ENCODE measurements around the gene TRIP12. TPM values are rescaled to one million over a fixed set of nuclear protein-coding genes. Genes with fewer than 3 reads are reported as not detected.

TRIP12 gene
- total and polyA plus RNA-seq, 2 experiments from 2014 or later, result 21.5 to 133 TPM

- H3K36me3 ChIP-seq (ENCODE audit: insufficient read depth), result 0 out of 2 replicates have a peak, but pooled peaks cover 3% of the 10 kb centered on the region
Observed at GRCh38 chr2:229815342-229815741, 106.5 kb downstream of the TRIP12 start.

More at GRCh38 chr2:229815342-229815741, 106.5 kb downstream of the TRIP12 start:
- Histone ChIP-seq H4K20me1 (replicated peaks; ENCODE audit: insufficient read depth) (0 out of 2 replicates have a peak, but pooled peaks cover 4% of the 10 kb centered on the region), H3K4me1 (ENCODE audit: insufficient read depth) (no peaks in the 10 kb centered on the region; the same call in 1 of the 2 replicates), H2AFZ (no peak overlapping the region), H3K4me3 (no peak overlapping the region), H3K4me2 (no peak overlapping the region), H3K27me3 (ENCODE audit: insufficient read depth) (no peaks in the 10 kb centered on the region), H3K79me2 (replicated peaks; ENCODE audit: insufficient read depth) (no peaks in the 10 kb centered on the region; the same call in 1 of the 2 replicates), H3K27ac (ENCODE audit: low read depth) (no peak overlapping the region), H3K9me2 (ENCODE audit: insufficient read depth) (no peaks in the 10 kb centered on the region), H3F3A (replicated peaks; ENCODE audit: low read depth) (no peaks in the 10 kb centered on the region)
- Mint-ChIP-seq H3K27me3 (ENCODE audit: insufficient read depth, low read depth, poor library complexity) (no peaks in the 10 kb centered on the region), H3K4me1 (peaks cover 2% of the 10 kb centered on the region; the same call in 2 of the 3 replicates), H3K27ac (no peak overlapping the region), H3K36me3 (ENCODE audit: low read depth) (peaks cover 19% of the 10 kb centered on the region; the same call in 2 of the 3 replicates), H3K9me3 (no peaks in the 10 kb centered on the region), H3K4me3 (no peak overlapping the region)
- DNase-seq (ENCODE audit: low spot score), result no peak
- TF ChIP-seq JUNB (IDR thresholded peaks at IDR 0.05; ENCODE audit: unreplicated experiment) (no peak), ZNF331 (CRISPR knock-in tag; IDR thresholded peaks at IDR 0.05; ENCODE audit: low read depth) (no peak), ETS1 (IDR thresholded peaks at IDR 0.05) (no peak), POLR2AphosphoS5 (IDR thresholded peaks at IDR 0.05; ENCODE audit: low read depth) (no peak), EZH2phosphoT487 (IDR thresholded peaks at IDR 0.05; ENCODE audit: unreplicated experiment) (no peak), EZH2 (IDR thresholded peaks at IDR 0.05; ENCODE audit: low read depth, unreplicated experiment) (no peak), REST (IDR thresholded peaks at IDR 0.05; ENCODE audit: unreplicated experiment) (no peak), ZNF114 (CRISPR knock-in tag; IDR thresholded peaks at IDR 0.05) (no peak), CTCF (conservative IDR thresholded peaks at IDR 0.05; ENCODE audit: low read depth in 2 of 2) (no peak), NANOG (IDR thresholded peaks at IDR 0.05; ENCODE audit: borderline replicate concordance) (no peak), ZNF462 (CRISPR knock-in tag; IDR thresholded peaks at IDR 0.05) (no peak), CREB1 (CRISPR knock-in tag; IDR thresholded peaks at IDR 0.05; ENCODE audit: low read depth) (no peak), STAT1 (IDR thresholded peaks at IDR 0.05; ENCODE audit: unreplicated experiment) (no peak)
- ATAC-seq, result no peak

Measured in GM23338 (cell line).